ENCODE measurements around the gene EPG5. TPM values are rescaled to one million over a fixed set of nuclear protein-coding genes. Genes with fewer than 3 reads are reported as not detected.

EPG5 gene
- total and polyA plus RNA-seq, 2 donors (not counting 3 experiments of a cell fraction or from before 2014, with no cell fraction given) = 16.7 to 25.6 TPM

GRCh38 chr18:45938488-45938935, 28.6 kb downstream of the EPG5 start:
- H3K9me3 ChIP-seq (replicated peaks; ENCODE audit: control insufficient read depth, insufficient read depth, low read length) = no peaks in the 10 kb centered on the region
- no peak overlapping the region for H3K27ac ChIP-seq (ENCODE audit: insufficient read depth, low read depth, low read length)
- no peaks in the 10 kb centered on the region for H3K4me1 ChIP-seq (ENCODE audit: control insufficient read depth, extremely low read depth, insufficient read depth, low read length)
- no peaks in the 10 kb centered on the region for H3K79me2 ChIP-seq (ENCODE audit: control insufficient read depth, insufficient read depth, low read length)
- no peak for DNase-seq (ENCODE audit: low read depth, low spot score)
- intact Hi-C loops (cut with micrococcal nuclease) (no loop called here), dilution Hi-C loops (cut with MboI; ENCODE audit: extremely low pct_ligation_motif_present, low sequenced_read_pairs) (no loop called here)
- H3K4me2 ChIP-seq (ENCODE audit: insufficient read depth, low read length) = no peak overlapping the region
- no peak overlapping the region for H3K4me3 ChIP-seq (replicated peaks in 1 of 3; ENCODE audit: insufficient read depth in 1 of 3, low read depth in 1 of 3, low read length in 3 of 3)
- peaks cover 8 to 9% of the 10 kb centered on the region in 2 experiments for H3K36me3 ChIP-seq (ENCODE audit: control insufficient read depth in 2 of 2, extremely low read depth in 1 of 2, insufficient read depth in 2 of 2, low read length in 2 of 2)
- BruUV-seq (replicated peaks) = no TSS peak
- no peaks in the 10 kb centered on the region for H4K20me1 ChIP-seq (replicated peaks; ENCODE audit: control insufficient read depth, extremely low read depth, insufficient read depth, low read length)
- no peaks in the 10 kb centered on the region for H3K27me3 ChIP-seq (ENCODE audit: control insufficient read depth in 2 of 2, insufficient read depth in 2 of 2, low read length in 2 of 2)
- no peak overlapping the region for H2AFZ ChIP-seq (ENCODE audit: low read depth, low read length)
- CTCF ChIA-PET = interaction anchor here (1.2 kb wide), 1 partner anchor 135 kb away, joined by 4 read pairs; no protein-coding TSS in a partner anchor
- POLR2A ChIA-PET = interaction anchor here (0.7 kb wide), 1 partner anchor 135 kb away, joined by 6 read pairs; no protein-coding TSS in a partner anchor
- no peaks in the 10 kb centered on the region for H3K9me1 ChIP-seq (replicated peaks; ENCODE audit: control insufficient read depth, extremely low read depth, insufficient read depth, low read length)
- no peak overlapping the region for H3K9ac ChIP-seq (replicated peaks; ENCODE audit: extremely low read depth, insufficient read depth, low read length)
- FAIRE-seq = no peak
- TF ChIP-seq MAX (IDR thresholded peaks at IDR 0.05; ENCODE audit: insufficient read depth, insufficient read length) (no peak), POLR2AphosphoS5 (IDR thresholded peaks at IDR 0.05; ENCODE audit: insufficient read depth, low read depth, low read length) (no peak), POLR2A (IDR thresholded peaks at IDR 0.05; ENCODE audit: low read depth, low read length) (no peak), FOS (IDR thresholded peaks at IDR 0.05; ENCODE audit: borderline replicate concordance, insufficient read depth, low read length) (no peak), GATA2 (IDR thresholded peaks at IDR 0.05; ENCODE audit: insufficient read depth, insufficient read length, low read depth, low read length) (no peak), CTCF (IDR thresholded peaks at IDR 0.05; ENCODE audit: extremely low read depth in 1 of 2, insufficient read depth in 1 of 2, low read depth in 1 of 2, low read length in 2 of 2) (no peak), MYC (IDR thresholded peaks at IDR 0.05; ENCODE audit: low read depth, low read length) (no peak), JUN (IDR thresholded peaks at IDR 0.05; ENCODE audit: borderline replicate concordance, insufficient read depth, insufficient read length, low read depth) (no peak), EZH2 (IDR thresholded peaks at IDR 0.05; ENCODE audit: borderline replicate concordance, low read depth, low read length, severe bottlenecking) (no peak)
